T-helper 2 cell treated with Interferon-gamma antibody and Interleukin-4, amounts not matched to agents 100 ng/mL and 5 ng/mL, for 36 hours (primary cell): Measurements from ENCODE around the gene TCF7. TPM values are rescaled to one million over a fixed set of nuclear protein-coding genes. Genes with fewer than 3 reads are reported as not detected.

ENCODE experiments used
- intact Hi-C: fragments of 100-400 bp; cut with micrococcal nuclease; formaldehyde crosslinking; loops from one replicate; pipeline ENCODE4 v1.15.1; 2023
- total RNA-seq: library from RNA; stranded (reverse); gene quantifications from 2 replicates; pipeline ENCODE4 v1.2.3, GENCODE V29; 2022

The TCF7 gene
- total RNA-seq, 1 donor from 2014 or later, result 30.8 TPM

- intact Hi-C loops, result no loop called here
These were observed 2.5 kb upstream of the TCF7 start for GRCh38 chr5:134111741-134112647.

GRCh38 chr5:134112726-134113362 is 1.6 kb upstream of the TCF7 start:
- intact Hi-C loops, result no loop called here

- intact Hi-C loops, result no loop called here
These were observed 1.1 kb upstream of the TCF7 start for GRCh38 chr5:134113363-134113889.

GRCh38 chr5:134114886-134115805 is 665 bp downstream of the TCF7 start:
- intact Hi-C loops, result loop anchor here (1.0 to 2.0 kb wide), 2 partner anchors 14 to 17 kb away; no protein-coding TSS in a partner anchor

- intact Hi-C loops, result loop anchor here (2.0 kb wide), 1 partner anchor 15 kb away; no protein-coding TSS in a partner anchor
These were observed 1.3 kb downstream of the TCF7 start for GRCh38 chr5:134115806-134116175.

GRCh38 chr5:134116286-134116685 is 1.8 kb downstream of the TCF7 start:
- intact Hi-C loops, result no loop called here

- intact Hi-C loops, result no loop called here
These were observed 2.6 kb downstream of the TCF7 start for GRCh38 chr5:134116789-134117761.

GRCh38 chr5:134118212-134118835 is 3.8 kb downstream of the TCF7 start:
- intact Hi-C loops, result no loop called here

GRCh38 chr5:134119720-134120119 is 5.2 kb downstream of the TCF7 start:
- intact Hi-C loops, result no loop called here

- intact Hi-C loops, result no loop called here
These were observed 6.1 kb downstream of the TCF7 start for GRCh38 chr5:134120386-134121138.

- intact Hi-C loops, result no loop called here
These were observed 8.0 kb downstream of the TCF7 start for GRCh38 chr5:134122530-134122929.

GRCh38 chr5:134123360-134123759 is 8.9 kb downstream of the TCF7 start:
- intact Hi-C loops, result no loop called here

GRCh38 chr5:134124289-134125038 is 10.0 kb downstream of the TCF7 start:
- intact Hi-C loops, result no loop called here

- intact Hi-C loops, result no loop called here
These were observed 10.8 kb downstream of the TCF7 start for GRCh38 chr5:134125039-134126015.

GRCh38 chr5:134127376-134127861 is 12.9 kb downstream of the TCF7 start:
- intact Hi-C loops, result no loop called here

GRCh38 chr5:134127988-134128647 is 13.6 kb downstream of the TCF7 start:
- intact Hi-C loops, result no loop called here
